Stimulated activated CD4-positive, alpha-beta T cell treated with anti-CD3 and anti-CD28 coated beads, Interleukin-4, amount 100 ng/mL, for 1 hour (primary cell): ENCODE measurements around the gene SIDT2.

ENCODE experiments used
- DNase-seq: peaks from one replicate; pipeline ENCODE4 v3.0.0-alpha.2; 2020

Gene SIDT2

DNA sequence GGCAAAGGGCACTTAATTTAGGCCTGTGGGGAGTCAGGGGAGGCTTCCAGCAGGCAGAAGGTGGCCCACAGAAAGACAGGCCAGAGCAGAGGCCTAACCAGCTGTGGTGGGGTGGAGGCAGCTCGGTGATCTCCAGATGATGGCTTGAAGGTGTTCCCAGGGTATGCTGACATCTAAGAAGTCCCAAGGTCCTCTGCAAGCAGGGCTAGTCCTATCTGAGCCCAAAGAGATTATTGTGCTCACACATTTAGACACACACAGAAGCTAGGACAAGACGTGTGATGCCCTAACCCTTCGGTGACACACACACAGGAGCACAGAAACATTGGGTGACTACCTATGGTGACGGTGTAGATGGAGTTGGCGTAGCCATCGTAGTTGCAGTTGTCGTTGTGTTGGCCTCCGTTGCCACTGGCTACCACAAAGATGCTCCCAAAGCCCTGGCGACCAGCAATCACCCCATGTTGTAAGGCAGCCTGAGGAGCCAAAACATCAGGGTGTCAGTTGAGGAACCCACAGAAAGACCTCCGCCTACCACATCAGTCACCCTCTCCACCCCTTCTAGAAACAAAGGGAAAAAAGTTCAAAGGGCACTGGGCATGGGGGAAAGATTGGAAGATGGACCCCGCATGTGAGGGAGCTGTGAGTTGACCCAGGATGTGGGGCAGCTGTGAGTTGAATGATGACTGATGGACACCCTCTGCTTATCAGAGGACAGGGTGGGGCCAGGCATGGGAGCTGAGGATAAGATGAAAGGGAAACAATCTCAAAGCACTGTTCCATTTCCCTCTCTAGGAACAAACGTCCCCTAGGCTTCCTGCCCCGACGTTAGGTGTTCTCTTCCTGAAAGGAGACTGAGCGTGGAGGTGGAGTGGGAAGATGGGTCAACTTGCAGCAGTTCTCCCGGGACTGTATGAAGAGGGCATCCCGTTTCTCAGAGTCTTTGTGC, 45.5 kb downstream of the SIDT2 start:
- no peak for DNase-seq

- no peak for DNase-seq
Observed at GRCh38 chr11:117225553-117226170, 47.1 kb downstream of the SIDT2 start.

- peak; percentile 21 for DNase-seq
Observed at GRCh38 chr11:117226388-117227385, 48.1 kb downstream of the SIDT2 start.

DNA sequence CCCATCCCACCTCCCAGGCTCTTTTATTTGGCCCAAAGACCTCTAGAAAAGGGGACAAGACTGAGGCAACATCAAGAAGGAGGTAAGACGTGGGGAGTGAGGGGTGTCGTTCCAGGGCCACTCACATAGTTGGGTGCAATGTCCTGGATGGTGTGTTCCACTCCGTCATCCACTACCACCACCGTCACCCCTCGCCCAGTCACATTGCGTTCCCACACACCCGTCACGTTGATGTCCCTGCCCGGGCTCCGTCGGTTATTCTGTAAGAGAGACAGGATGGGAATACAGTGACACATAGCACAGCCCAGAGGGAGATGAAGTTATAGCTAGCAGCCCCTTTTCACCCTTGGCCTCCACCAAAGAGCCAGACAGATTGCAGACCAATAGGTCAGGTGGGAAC, 49.5 kb downstream of the SIDT2 start:
- no peak for DNase-seq

DNA sequence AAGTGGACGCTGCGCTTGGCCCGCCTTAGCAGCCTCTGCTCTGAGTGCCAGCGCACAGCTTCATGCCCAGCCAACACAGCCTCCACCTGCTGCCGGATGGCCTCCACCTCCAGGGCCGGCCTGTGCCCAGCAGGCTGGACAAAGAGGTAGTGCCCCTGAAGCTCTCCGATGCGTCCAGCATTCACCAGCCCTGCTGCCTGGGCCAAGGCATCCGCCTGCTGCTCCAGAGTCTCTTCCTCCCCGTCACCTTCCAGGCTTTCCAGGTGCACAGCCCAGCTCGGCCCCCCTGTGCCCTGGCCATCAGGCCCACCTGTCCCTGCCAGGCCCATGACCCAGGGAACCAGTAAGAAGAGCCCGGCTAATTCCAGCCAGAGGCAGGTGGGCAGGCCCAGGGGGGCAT, 50.9 kb downstream of the SIDT2 start:
- no peak for DNase-seq

- no peak for DNase-seq
Observed at GRCh38 chr11:117229931-117230285, 51.4 kb downstream of the SIDT2 start.

GRCh38 chr11:117230286-117230961, 51.9 kb downstream of the SIDT2 start:
- DNase-seq: peak; percentile 41

DNA sequence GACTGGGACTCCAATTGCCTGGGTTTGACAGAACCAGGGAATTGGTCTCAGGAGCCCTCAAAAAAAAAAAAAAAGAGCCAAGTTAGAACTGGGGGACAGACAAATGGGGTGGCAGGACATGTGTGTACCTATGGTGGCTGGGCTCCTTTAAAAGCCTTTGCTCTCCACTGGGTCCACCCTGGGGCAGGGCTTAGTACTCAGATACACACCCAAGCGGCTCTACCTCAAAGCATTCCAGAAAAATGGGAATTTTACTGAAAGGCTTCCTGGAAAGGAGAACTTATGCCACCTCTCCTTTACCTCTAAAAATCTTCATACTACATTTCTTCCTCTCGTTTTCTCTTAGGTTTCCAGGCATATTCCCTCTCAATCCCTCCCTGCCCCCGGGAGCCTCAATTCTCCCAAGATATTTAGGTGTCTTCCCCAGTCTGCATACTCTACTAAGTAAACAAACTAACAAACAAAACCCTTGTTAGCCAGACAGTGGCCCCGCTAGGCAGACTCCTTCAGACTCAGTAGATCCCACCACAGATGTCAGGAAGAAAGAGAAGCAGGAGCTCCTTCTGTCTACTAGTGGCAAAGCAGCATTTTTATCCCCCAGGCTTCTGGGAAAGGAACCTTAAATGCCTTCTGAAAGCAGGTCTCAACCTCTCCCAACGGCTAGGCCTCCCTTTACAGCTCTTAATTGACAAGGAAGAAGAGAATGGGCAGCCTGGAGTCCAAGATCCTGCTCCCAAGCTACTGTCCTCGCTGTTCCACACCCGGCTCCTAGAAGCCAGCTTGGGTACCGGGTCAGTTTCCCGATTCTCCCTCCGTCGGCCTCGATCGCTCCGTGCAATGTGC, 52.7 kb downstream of the SIDT2 start:
- DNase-seq: no peak

DNA sequence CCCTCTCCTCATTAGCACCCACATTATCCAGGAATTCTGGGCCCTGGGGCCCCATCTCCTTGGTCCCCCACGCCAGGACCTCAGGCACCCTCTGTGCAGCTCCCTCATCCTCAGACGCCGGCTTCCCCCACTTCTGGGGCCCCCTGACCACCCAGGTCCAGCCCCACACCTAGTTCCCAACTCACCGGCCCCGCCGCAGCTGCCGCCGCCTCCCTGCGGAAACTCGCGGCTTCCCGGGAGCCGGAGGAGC, 53.2 kb downstream of the SIDT2 start, which contains the start of gene PCSK7:
Gene PCSK7, minus strand, starts transcription at position 232 of the 250 bp plus-strand sequence. CDS start 2,229 bp downstream, outside the sequence.
- no peak for DNase-seq

GRCh38 chr11:117232092-117232878, 53.7 kb downstream of the SIDT2 start, which contains the start of gene RNF214:
RNF214 (plus strand) TSS chr11:117232671; CDS start chr11:117234273, 1,602 bp downstream.
- DNase-seq: peak; percentile 76

DNA sequence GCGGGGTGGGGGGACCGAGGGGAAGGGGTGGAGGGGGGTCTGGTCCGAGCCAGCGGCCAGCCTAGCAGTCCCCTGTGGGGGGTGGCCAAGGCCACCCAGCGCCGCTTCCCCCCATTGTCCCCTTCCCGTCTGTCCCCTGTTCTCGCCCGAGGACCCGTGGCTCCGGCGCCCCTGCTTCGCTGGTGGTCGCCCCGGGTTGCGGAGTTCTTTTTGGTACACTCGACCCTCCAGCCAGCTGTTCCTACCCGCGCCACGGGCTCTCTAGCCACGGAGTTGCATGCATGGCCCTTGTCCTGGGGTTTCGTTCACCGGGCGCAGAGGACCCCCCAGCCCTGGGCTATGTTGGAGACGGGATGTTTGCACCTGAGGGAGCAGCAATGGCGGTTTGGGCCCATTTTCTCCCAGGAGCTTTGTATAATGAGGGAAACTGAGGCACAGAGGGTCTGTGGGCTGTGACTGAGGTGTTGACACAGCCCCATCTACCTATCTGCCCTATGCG, 54.4 kb downstream of the SIDT2 start:
- DNase-seq: no peak

- no peak for DNase-seq
Observed at GRCh38 chr11:117238221-117238620, 59.7 kb downstream of the SIDT2 start.

- no peak for DNase-seq
Observed at GRCh38 chr11:117239295-117239694, 60.8 kb downstream of the SIDT2 start.
